Panc1 (cell line): ENCODE measurements around the gene PPP1R15B. TPM values are rescaled to one million over a fixed set of nuclear protein-coding genes. Genes with fewer than 3 reads are reported as not detected.

Experiments used
- ATAC-seq: fragments of 200-7000 bp; cut with Tn5 transposase; 2 replicates; pipeline ENCODE4 v1.9.1; 2020; ENCODE audit warnings: mild to moderate bottlenecking, moderate library complexity
- BruUV-seq: library from RNA; stranded (reverse); fragments of 400-500 nt; replicated peaks from 2 replicates; lab custom pipeline; 2021; lab: Mats Ljungman, UMichigan
- CTCF ChIA-PET: fragments of 300-600 bp; sonication (Branson Sonifier 250); formaldehyde crosslinking; loops from one replicate; lab custom pipeline; 2022; ENCODE audit warnings: antibody characterized with exemption; lab: Charles Lee
- POLR2A ChIA-PET: fragments of 300-600 bp; sonication (Branson Sonifier 250); formaldehyde crosslinking; loops from one replicate; lab custom pipeline; 2022; ENCODE audit warnings: antibody characterized with exemption; lab: Charles Lee
- DNase-seq: peaks from one replicate; pipeline ENCODE4 v3.0.0-alpha.2; 2010; ENCODE audit warnings: low read depth, low spot score
- H3K27ac ChIP-seq: 2 replicates; pipeline ENCODE4 v1.5.1; 2011; ENCODE audit warnings: mild to moderate bottlenecking, low read length, inconsistent platforms
- H3K27me3 ChIP-seq: fragments of 200-500 bp; sonication (Bioruptor generic); 2 replicates; pipeline ENCODE4 v1.6.0; 2014; ENCODE audit warnings: low read length, inconsistent platforms; ENCODE audit not compliant: control insufficient read depth, insufficient read depth
- H3K36me3 ChIP-seq: fragments of 200-500 bp; sonication (Bioruptor generic); 2 replicates; pipeline ENCODE4 v1.5.1; 2014; ENCODE audit warnings: inconsistent platforms, mild to moderate bottlenecking, low read length, moderate library complexity; ENCODE audit not compliant: control insufficient read depth, insufficient read depth
- H3K4me1 ChIP-seq: 2 replicates; pipeline ENCODE4 v1.5.1; 2011; ENCODE audit warnings: inconsistent platforms, mild to moderate bottlenecking, low read length, moderate library complexity; ENCODE audit not compliant: control insufficient read depth, insufficient read depth
- H3K4me3 ChIP-seq, 2 experiments: 2 replicates each; pipeline ENCODE4 v1.5.1; 2011 to 2012; ENCODE audit warnings: low read depth in 2 of 2, low read length in 2 of 2, mild to moderate bottlenecking in 2 of 2, inconsistent platforms in 1 of 2, moderate library complexity in 1 of 2
- H3K9me3 ChIP-seq: fragments of 200-500 bp; sonication (Bioruptor generic); 2 replicates; pipeline ENCODE4 v1.5.1; 2014; ENCODE audit warnings: low read depth, mild to moderate bottlenecking, inconsistent platforms, low read length, moderate library complexity; ENCODE audit not compliant: control insufficient read depth, insufficient read depth
- POLR2AphosphoS5 ChIP-seq: IDR thresholded peaks from 2 replicates; pipeline ENCODE4 v1.6.1; 2012; ENCODE audit warnings: mild to moderate bottlenecking, low read depth, low read length, moderate library complexity
- SIN3A ChIP-seq: IDR thresholded peaks from 2 replicates; pipeline ENCODE4 v1.6.1; 2012; ENCODE audit warnings: low read depth, mild to moderate bottlenecking, low read length, moderate library complexity, borderline replicate concordance; ENCODE audit not compliant: insufficient read depth
- TCF7L2 ChIP-seq: IDR thresholded peaks from 2 replicates; pipeline ENCODE4 v1.6.1; 2011; ENCODE audit warnings: mild to moderate bottlenecking, low read depth, low read length, inconsistent platforms
- in situ Hi-C: cut with HindIII; loops from 2 replicates; pipeline ENCODE4 v1.10.0; 2016; ENCODE audit warnings: low sequenced_read_pairs, low pct_unique_long_range_greater_than_20kb
- intact Hi-C: fragments of 100-400 bp; cut with micrococcal nuclease; formaldehyde crosslinking; loops from one replicate; pipeline ENCODE4 v1.10.0; 2022; ENCODE audit not compliant: unreplicated experiment
- total RNA-seq: library from RNA; stranded (reverse); gene quantifications from one replicate; pipeline ENCODE4 v1.2.1, GENCODE V29; 2021; ENCODE audit not compliant: unreplicated experiment
- TF ChIP-seq, protein P1 (sequence below): fragments of 450-650 bp; IDR thresholded peaks from 2 replicates; pipeline ENCODE4 v1.5.1; 2017; ENCODE audit warnings: mild to moderate bottlenecking
- TF ChIP-seq, protein P2 (sequence below), 2 experiments: IDR thresholded peaks; 2 replicates each; pipeline ENCODE4 v1.6.1; 2011 to 2012; ENCODE audit warnings: low read depth in 2 of 2, control low read depth in 1 of 2, low read length in 1 of 2, mild to moderate bottlenecking in 1 of 2, moderate library complexity in 1 of 2; ENCODE audit not compliant: insufficient read depth in 1 of 2

PPP1R15B gene
- total RNA-seq, 1 experiment from 2014 or later: 51.1 TPM

DNA sequence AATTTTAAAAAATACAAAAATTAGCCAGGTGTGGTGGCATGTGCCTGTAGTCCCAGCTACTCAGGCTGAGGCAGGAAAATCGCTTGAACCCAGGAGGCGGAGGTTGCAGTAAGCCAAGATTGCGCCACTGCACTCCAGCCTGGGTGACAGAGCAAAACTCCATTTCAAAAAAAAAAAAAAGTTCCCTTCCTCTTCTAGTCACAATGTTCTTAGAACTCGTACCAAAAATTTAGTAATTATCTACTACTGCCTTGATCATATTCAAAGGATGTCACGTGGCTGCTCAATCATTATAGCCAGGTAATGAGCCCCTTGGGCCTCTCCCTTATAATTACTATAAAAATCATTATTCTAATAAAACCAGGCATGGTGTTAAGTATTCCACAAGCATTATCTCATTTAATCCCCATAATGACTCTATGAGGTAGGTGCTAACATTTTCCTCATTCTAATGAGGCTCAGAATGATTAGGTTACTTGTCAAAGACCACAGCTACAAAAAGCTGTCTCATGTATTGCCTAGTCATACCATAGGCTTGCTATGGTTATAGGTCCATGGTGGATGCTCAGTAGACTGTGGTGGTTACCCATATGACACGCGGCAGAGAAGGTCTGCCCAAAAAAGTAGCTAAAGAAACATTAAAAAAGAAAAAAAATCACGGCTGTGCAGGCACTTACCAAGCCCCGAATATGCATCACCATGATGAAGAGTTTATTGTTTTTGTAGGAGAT lies 15.5 kb upstream of the PPP1R15B start:
- H3K27ac ChIP-seq: no peak overlapping the region
- ATAC-seq: no peak
- H3K27me3 ChIP-seq: no peaks in the 10 kb centered on the region
- no peak for TF ChIP-seq POLR2AphosphoS5
- no peak for TF ChIP-seq SIN3A
- TF ChIP-seq, protein P1, sequence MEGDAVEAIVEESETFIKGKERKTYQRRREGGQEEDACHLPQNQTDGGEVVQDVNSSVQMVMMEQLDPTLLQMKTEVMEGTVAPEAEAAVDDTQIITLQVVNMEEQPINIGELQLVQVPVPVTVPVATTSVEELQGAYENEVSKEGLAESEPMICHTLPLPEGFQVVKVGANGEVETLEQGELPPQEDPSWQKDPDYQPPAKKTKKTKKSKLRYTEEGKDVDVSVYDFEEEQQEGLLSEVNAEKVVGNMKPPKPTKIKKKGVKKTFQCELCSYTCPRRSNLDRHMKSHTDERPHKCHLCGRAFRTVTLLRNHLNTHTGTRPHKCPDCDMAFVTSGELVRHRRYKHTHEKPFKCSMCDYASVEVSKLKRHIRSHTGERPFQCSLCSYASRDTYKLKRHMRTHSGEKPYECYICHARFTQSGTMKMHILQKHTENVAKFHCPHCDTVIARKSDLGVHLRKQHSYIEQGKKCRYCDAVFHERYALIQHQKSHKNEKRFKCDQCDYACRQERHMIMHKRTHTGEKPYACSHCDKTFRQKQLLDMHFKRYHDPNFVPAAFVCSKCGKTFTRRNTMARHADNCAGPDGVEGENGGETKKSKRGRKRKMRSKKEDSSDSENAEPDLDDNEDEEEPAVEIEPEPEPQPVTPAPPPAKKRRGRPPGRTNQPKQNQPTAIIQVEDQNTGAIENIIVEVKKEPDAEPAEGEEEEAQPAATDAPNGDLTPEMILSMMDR: no peak
- no peak for TF ChIP-seq TCF7L2
- TF ChIP-seq, protein P2, sequence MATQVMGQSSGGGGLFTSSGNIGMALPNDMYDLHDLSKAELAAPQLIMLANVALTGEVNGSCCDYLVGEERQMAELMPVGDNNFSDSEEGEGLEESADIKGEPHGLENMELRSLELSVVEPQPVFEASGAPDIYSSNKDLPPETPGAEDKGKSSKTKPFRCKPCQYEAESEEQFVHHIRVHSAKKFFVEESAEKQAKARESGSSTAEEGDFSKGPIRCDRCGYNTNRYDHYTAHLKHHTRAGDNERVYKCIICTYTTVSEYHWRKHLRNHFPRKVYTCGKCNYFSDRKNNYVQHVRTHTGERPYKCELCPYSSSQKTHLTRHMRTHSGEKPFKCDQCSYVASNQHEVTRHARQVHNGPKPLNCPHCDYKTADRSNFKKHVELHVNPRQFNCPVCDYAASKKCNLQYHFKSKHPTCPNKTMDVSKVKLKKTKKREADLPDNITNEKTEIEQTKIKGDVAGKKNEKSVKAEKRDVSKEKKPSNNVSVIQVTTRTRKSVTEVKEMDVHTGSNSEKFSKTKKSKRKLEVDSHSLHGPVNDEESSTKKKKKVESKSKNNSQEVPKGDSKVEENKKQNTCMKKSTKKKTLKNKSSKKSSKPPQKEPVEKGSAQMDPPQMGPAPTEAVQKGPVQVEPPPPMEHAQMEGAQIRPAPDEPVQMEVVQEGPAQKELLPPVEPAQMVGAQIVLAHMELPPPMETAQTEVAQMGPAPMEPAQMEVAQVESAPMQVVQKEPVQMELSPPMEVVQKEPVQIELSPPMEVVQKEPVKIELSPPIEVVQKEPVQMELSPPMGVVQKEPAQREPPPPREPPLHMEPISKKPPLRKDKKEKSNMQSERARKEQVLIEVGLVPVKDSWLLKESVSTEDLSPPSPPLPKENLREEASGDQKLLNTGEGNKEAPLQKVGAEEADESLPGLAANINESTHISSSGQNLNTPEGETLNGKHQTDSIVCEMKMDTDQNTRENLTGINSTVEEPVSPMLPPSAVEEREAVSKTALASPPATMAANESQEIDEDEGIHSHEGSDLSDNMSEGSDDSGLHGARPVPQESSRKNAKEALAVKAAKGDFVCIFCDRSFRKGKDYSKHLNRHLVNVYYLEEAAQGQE (IDR thresholded peaks at IDR 0.05; ENCODE audit: insufficient read depth in 1 of 2, low read depth in 2 of 2, low read length in 1 of 2): no peak
- H3K4me1 ChIP-seq: peaks cover 3% of the 10 kb centered on the region; the same call in 1 of the 2 replicates
- CTCF ChIA-PET: interaction anchor here (0.6 kb wide), 1 partner anchor 51 kb away, joined by 3 read pairs; no protein-coding TSS in a partner anchor
- H3K36me3 ChIP-seq: no peaks in the 10 kb centered on the region
- no peak overlapping the region for H3K4me3 ChIP-seq
- in situ Hi-C loops (no loop called here), intact Hi-C loops (no loop called here)
- no peak for DNase-seq
- no TSS peak for BruUV-seq
- POLR2A ChIA-PET: no interaction called here
- H3K9me3 ChIP-seq: no peaks in the 10 kb centered on the region

DNA sequence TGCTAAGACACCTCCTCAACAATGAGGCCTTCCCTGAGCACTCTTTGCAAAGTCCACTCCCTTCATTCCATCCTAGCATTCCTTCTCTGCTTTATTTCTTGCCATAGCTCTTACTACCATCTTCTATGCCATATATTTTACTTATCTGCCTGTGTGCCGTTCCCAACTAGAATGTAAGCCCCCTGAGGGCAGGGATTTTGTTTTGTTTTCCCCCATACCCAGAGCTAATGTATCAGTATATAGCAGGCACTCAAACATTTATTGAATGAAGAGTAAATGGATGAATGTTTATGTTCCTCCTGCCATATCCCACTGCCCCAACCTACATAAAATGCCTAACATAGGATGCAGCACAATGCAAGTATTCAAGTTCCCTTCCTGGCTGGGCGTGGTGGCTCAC lies 14.9 kb upstream of the PPP1R15B start:
- Histone ChIP-seq H3K27me3 (no peaks in the 10 kb centered on the region), H3K4me1 (peaks cover 3% of the 10 kb centered on the region; the same call in 1 of the 2 replicates), H3K36me3 (no peaks in the 10 kb centered on the region), H3K4me3 (no peak overlapping the region), H3K9me3 (no peaks in the 10 kb centered on the region), H3K27ac (no peak overlapping the region)
- ChIA-PET CTCF (no interaction called here), POLR2A (no interaction called here)
- in situ Hi-C loops (no loop called here), intact Hi-C loops (no loop called here)
- BruUV-seq: no TSS peak
- DNase-seq (no peak), ATAC-seq (no peak)
- no peak for TF ChIP-seq SIN3A
- TF ChIP-seq TCF7L2: no peak
- TF ChIP-seq POLR2AphosphoS5: no peak
- TF ChIP-seq, protein P1: no peak
- TF ChIP-seq, protein P2 (IDR thresholded peaks at IDR 0.05; ENCODE audit: insufficient read depth in 1 of 2, low read depth in 2 of 2, low read length in 1 of 2): no peak
